GM08714 (cell line): Measurements from ENCODE around the gene HCLS1.
"Not testable (repeated sequence)": the region's sequence is repeated elsewhere in the genome, so short reads cannot be mapped to it uniquely, and the experiment has no call there.

Experiments
- H3K4me3 ChIP-seq: fragments of 200-500 bp; sonication (Bioruptor generic); 2 replicates; pipeline ENCODE4 v1.5.1; 2014; ENCODE audit warnings: mild to moderate bottlenecking, low read length, inconsistent platforms
- ZNF274 ChIP-seq: IDR thresholded peaks from 2 replicates; pipeline ENCODE4 v1.6.1; 2012; ENCODE audit warnings: mild to moderate bottlenecking, low read depth, low read length

Gene HCLS1

DNA sequence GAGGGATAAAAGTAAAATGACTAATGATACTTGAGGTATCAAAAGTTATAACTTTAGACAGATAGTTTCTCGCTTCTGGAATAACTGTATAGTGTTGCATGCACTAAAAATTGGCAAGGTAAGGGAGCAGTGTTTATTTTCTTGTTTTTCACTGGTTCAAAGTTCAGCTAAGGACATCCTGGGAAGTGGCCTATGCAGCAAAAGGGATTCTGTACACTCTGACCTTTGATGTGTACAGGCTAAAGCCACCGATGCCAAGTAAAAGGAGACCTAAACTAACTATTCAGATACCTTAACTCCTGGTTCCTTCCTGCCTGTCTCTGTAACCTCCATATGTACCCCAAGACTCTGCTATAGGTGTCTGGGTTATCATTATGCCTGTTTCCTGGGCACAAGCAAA, 65.9 kb downstream of the HCLS1 start:
- no peak for TF ChIP-seq ZNF274
- no peak overlapping the region for H3K4me3 ChIP-seq

DNA sequence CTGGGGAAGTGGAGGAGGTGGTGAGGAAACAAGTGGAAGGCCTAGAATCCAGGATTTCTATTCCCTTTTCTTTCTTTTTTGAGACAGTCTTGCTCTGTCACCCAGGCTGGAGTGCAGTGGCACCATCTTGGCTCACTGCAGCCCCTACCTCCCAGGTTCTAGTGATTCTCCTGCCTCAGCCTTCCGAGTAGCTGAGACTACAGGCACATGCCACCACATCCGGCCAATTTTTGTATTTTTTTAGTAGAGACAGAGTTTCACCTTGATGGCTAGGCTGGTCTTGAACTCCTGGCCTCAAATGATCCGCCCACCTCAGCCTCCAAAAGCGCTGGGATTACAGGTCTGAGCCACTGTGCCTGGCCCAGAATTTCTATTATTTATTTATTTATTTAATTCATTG, 66.9 kb downstream of the HCLS1 start:
- not testable (repeated sequence) for H3K4me3 ChIP-seq

DNA sequence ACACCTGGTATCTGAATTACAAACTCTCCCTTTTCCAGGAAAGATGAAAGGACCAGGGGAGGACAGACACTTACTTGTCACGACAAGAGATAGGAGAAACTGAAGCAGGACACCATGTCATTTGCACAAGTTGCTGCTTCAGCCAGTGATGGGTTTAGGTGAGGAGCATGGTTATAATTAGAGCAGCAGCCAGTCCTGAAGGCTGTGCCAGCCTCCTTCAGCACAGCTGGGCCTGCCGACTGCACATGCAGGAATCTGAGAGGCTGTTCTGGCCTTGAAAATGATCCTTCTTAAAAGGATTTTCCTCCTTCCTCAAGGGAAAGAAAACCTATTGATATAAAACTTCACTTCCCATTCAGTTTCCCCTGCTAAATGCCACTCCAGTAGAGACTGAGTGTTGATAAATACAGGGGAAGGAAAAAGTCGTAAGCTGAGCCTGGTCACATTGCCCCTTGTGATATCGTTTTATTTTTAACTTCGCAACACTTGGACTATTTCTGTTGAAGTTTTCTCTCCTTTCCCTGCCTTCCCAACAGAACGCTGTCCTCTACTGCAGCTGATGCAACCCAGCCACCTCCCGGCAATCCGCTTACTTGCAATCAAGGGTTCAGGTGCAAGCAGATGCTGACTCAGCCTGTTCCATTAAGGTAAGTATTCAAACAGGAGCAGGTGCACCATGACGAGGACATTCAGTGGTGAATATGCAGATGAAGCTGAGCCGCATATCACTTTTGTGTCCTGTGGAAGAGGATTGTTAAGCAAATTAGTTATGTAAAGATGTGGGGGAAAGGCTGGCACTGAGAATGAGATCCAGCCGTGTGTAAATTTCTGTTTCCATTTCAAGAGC, 67.6 kb downstream of the HCLS1 start, which contains the start of gene FBXO40:
Gene FBXO40, plus strand, starts transcription at position 524 of the 847 bp plus-strand sequence. CDS start 27,197 bp downstream, outside the sequence.
- no peak within 1 kb of the TSS for H3K4me3 ChIP-seq
- TF ChIP-seq ZNF274, result no peak

DNA sequence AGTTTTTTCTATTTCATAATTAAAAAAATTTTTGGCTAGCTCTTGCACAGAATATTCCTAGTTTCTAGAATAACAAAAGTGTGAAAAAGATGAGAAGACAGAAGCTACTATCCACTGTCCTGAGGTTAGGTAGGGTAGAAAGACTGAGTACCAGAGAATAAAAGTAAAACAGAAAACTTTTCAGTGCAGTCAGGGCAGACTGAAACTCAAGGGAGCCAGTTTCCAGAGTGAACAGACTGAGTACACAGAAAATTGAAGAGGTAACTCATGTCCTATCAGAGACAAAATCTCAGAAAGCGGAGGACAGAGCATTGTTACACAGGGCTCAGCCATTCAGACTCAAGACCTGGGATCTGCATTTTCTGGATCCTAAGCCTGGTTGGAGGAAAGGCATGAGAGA, 76.3 kb downstream of the HCLS1 start:
- no peak for TF ChIP-seq ZNF274
- no peak overlapping the region for H3K4me3 ChIP-seq

DNA sequence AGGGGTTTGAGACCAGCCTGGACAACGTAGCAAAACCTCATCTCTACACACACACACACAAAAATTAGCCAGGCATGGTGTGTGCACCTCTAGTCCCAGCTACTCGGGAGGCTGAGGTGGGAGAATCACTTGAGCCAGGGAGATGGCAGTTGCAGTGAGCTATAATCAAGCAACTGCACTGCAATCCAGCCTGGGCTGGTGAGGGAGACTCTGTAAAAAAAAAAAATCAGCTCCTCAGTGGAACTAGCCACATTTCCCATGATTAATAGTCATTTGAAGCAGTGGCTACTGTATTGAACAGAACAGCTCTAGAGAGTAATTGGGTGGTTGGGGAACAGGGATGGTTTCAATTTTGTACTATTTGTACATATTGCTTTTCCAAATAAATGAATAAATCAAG, 79.0 kb downstream of the HCLS1 start:
- TF ChIP-seq ZNF274, result no peak

More for the DNA sequence above, 79.0 kb downstream of the HCLS1 start:
- no peak overlapping the region for H3K4me3 ChIP-seq
